Measurements from ENCODE around the gene SH2D5. TPM values are rescaled to one million over a fixed set of nuclear protein-coding genes. Genes with fewer than 3 reads are reported as not detected.

The SH2D5 gene
- total RNA-seq, 1 experiment from 2014 or later: 14.0 TPM

GRCh38 chr1:20726932-20727745 is 5.4 kb downstream of the SH2D5 start:
- Mint-ChIP-seq H3K9me3 (ENCODE audit: unreplicated experiment) (no peaks in the 10 kb centered on the region), H3K4me1 (ENCODE audit: insufficient read depth, unreplicated experiment) (peaks cover 8% of the 10 kb centered on the region), H3K4me3 (ENCODE audit: unreplicated experiment) (no peak overlapping the region), H3K36me3 (ENCODE audit: insufficient read depth, unreplicated experiment) (peaks cover 7% of the 10 kb centered on the region), H3K27ac (ENCODE audit: low read depth, unreplicated experiment) (no peak overlapping the region), H3K27me3 (ENCODE audit: insufficient read depth, unreplicated experiment) (no peaks in the 10 kb centered on the region)
- DNase-seq (ENCODE audit: unreplicated experiment): no peak
- no peak for TF ChIP-seq CTCF (IDR thresholded peaks at IDR 0.05; ENCODE audit: unreplicated experiment)
- intact Hi-C loops (cut with micrococcal nuclease): no loop called here
- BruUV-seq (replicated peaks): no TSS peak
- ChIA-PET CTCF (interaction anchor here (0.6 to 1.0 kb wide), 3 partner anchors 31 to 515 kb away, joined by 3 read pairs; no protein-coding TSS in a partner anchor), POLR2A (no interaction called here)

- Mint-ChIP-seq H3K9me3 (ENCODE audit: unreplicated experiment) (no peaks in the 10 kb centered on the region), H3K36me3 (ENCODE audit: insufficient read depth, unreplicated experiment) (peaks cover 5% of the 10 kb centered on the region), H3K4me1 (ENCODE audit: insufficient read depth, unreplicated experiment) (peaks cover 8% of the 10 kb centered on the region), H3K27me3 (ENCODE audit: insufficient read depth, unreplicated experiment) (no peaks in the 10 kb centered on the region), H3K4me3 (ENCODE audit: unreplicated experiment) (no peak overlapping the region), H3K27ac (ENCODE audit: low read depth, unreplicated experiment) (no peak overlapping the region)
- no peak for DNase-seq (ENCODE audit: unreplicated experiment)
- intact Hi-C loops (cut with micrococcal nuclease): no loop called here
- BruUV-seq (replicated peaks): no TSS peak
- ChIA-PET POLR2A (no interaction called here), CTCF (interaction anchor here (0.6 to 1.0 kb wide), 4 partner anchors 27 to 514 kb away, joined by 3 read pairs; no protein-coding TSS in a partner anchor)
- no peak for TF ChIP-seq CTCF (IDR thresholded peaks at IDR 0.05; ENCODE audit: unreplicated experiment)
Observed at GRCh38 chr1:20726118-20726911, 6.2 kb downstream of the SH2D5 start.

GRCh38 chr1:20725189-20726117 is 7.0 kb downstream of the SH2D5 start:
- Mint-ChIP-seq H3K27ac (ENCODE audit: low read depth, unreplicated experiment) (no peak overlapping the region), H3K4me3 (ENCODE audit: unreplicated experiment) (no peak overlapping the region), H3K4me1 (ENCODE audit: insufficient read depth, unreplicated experiment) (peaks cover 8% of the 10 kb centered on the region), H3K36me3 (ENCODE audit: insufficient read depth, unreplicated experiment) (peaks cover 5% of the 10 kb centered on the region), H3K9me3 (ENCODE audit: unreplicated experiment) (no peaks in the 10 kb centered on the region), H3K27me3 (ENCODE audit: insufficient read depth, unreplicated experiment) (no peaks in the 10 kb centered on the region)
- intact Hi-C loops (cut with micrococcal nuclease): no loop called here
- POLR2A ChIA-PET: interaction anchor here (1.0 kb wide), 1 partner anchor 62 kb away, joined by 3 read pairs; the partner anchor contains the start of gene HP1BP3
- CTCF ChIA-PET: interaction anchor here (0.6 kb wide), 1 partner anchor 27 kb away, joined by 3 read pairs; no protein-coding TSS in a partner anchor
- peak; percentile 54 for DNase-seq (ENCODE audit: unreplicated experiment)
- BruUV-seq (replicated peaks): no TSS peak
- no peak for TF ChIP-seq CTCF (IDR thresholded peaks at IDR 0.05; ENCODE audit: unreplicated experiment)

Data from MCF 10A (cell line).